Activated gamma-delta T cell treated with anti-CD3 and anti-CD28 coated beads, Interleukin-2, amount 50 U/mL, for 16 hours (primary cell): ENCODE measurements around the gene TMSB10.
"Not testable (repeated sequence)": the region's sequence is repeated elsewhere in the genome, so short reads cannot be mapped to it uniquely, and the experiment has no call there.

Experiments
- DNase-seq: peaks from one replicate; pipeline ENCODE4 v3.0.0-alpha.2; 2020; ENCODE audit warnings: low read depth

TMSB10 gene

GRCh38 chr2:84905181-84906107, at the start of gene TMSB10:
Gene TMSB10 (plus strand): TSS chr2:84905656.
- DNase-seq, result peak; percentile 76

DNA sequence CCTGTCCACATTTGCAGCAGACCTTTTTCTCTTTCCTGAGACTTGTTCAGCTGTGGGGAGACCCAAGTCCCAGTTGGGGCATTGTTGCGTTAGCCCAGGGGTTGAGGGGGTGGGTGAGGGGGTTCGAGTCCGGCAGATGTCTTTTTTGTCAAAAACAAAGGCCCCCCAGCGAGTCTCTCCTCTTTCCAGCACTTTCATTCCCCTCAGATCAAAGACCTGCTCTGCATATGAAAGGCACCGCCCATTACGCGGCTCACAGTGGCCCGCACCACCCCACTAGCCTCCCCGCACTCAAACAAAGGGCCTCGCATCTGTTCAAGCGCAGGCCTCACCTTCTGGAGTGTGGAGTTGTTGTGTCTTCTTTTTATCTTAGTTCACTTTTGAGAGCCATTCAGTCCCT, 49.7 kb upstream of the TMSB10 start:
- no peak for DNase-seq

DNA sequence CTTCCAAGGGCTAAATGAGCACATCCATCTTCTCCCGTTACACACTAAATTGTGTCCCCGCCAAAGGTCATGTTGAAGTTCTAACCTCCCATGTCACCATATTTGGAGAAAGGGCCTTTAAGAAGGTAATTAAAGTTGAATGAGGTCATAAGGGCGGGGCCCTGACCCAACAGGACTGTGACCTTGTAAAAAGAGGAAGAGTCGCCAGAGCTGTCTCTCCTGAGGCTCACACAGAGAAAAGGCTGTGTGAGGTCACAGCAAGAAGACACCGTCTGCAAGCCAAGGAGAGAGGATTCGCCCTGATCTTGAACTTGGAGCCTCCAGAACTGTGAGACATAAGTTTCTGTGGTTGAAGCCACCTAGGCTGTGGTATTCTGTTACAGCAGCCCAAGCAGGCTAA, 48.7 kb upstream of the TMSB10 start:
- DNase-seq, result no peak

- no peak for DNase-seq
Measured at GRCh38 chr2:84857566-84857965, 47.9 kb upstream of the TMSB10 start.

GRCh38 chr2:84858123-84858522, 47.3 kb upstream of the TMSB10 start:
- DNase-seq, result no peak

- no peak for DNase-seq
Measured at GRCh38 chr2:84858937-84859336, 46.5 kb upstream of the TMSB10 start.

DNA sequence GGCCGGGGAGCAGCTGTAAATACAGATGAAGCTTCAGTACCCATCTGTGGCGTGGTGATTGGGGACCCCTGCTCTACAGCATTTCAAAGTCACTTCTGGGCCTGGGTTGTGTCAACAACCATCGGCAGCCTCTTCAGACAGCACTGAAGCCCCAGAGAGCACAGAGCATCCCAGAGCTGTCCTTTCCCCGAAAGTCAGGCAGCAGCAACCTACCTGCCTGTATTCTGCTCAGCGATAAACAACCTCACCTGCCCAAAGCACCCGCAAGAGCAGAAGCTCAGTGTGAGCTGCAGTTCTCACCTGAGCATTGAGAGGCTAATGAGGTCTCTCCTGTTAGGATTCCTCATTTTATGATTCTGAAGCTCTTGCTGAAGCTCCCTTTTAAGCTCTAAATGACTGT, 43.9 kb upstream of the TMSB10 start:
- no peak for DNase-seq

- no peak for DNase-seq
Measured at GRCh38 chr2:84862006-84862405, 43.5 kb upstream of the TMSB10 start.

DNA sequence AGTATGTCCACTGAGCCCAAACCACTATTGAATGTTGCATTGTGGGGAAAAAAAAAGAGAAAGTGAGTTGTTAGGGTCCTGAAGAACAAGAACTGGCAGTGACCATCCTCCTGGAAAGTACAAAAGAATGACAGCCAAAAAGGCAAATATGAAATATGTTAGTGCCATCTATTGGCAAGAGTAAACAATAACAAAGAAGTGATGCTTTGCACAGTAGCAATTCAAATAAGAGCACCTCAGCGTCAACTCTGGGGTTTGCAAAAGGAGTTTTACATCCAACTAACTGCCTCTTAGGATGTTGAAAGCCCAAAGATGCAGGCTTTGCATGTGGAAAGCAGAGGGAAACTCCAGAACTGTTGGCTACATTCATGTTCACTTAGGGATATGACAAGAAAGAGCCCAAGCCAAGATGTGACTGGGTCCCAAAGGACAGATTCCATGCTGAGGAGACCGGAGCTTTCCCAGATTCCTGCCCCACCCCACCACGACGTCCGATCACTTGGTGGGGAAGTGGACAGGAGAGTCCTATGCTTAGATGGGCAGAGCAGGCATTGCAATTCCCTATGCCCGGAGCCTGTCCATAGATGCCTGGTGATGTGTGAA, 40.2 kb upstream of the TMSB10 start:
- no peak for DNase-seq

GRCh38 chr2:84866122-84866521, 39.3 kb upstream of the TMSB10 start:
- no peak for DNase-seq

GRCh38 chr2:84868327-84868726, 37.1 kb upstream of the TMSB10 start:
- not testable (repeated sequence) for DNase-seq

- DNase-seq, result no peak
Measured at GRCh38 chr2:84870306-84870705, 35.1 kb upstream of the TMSB10 start.

DNA sequence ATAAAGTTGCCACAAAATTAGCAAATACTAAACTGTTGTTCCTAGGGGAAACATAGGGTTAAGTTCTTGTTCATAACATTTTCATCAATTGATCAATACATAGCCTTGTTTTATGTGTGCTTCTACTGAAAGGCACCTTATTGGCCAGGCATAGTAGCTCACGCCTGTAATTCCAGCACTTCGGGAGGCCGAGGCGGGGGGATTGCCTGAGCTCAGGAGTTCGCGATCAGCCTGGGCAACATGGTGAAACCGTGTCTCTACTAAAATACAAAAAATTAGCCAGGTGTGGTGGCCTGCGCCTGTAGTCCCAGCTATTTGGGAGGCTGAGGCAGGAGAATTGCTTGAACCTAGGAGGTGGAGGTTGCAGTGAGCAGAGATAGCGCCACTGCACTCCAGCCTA, 32.8 kb upstream of the TMSB10 start:
- DNase-seq, result not testable (repeated sequence)

GRCh38 chr2:84873350-84873749, 32.1 kb upstream of the TMSB10 start:
- DNase-seq, result no peak

GRCh38 chr2:84874381-84875212, 30.9 kb upstream of the TMSB10 start:
- DNase-seq, result no peak

DNA sequence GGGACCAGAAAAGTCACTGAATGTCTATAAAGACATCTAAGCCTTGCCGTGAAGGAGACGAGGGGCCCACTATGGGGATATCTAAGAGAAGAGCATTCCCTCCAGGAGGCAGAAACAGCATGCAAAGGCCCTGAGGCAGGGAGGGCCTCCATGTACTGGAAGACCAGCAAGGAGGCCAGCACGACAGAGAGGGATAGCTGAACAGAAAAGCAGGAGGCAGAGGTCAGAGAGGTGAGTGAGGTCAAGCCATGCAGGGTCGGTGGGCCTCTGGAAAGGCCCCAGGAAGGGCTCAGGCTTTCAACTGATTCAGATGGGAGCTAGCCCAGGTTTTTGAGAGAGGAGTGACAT, 30.3 kb upstream of the TMSB10 start:
- DNase-seq, result no peak

DNA sequence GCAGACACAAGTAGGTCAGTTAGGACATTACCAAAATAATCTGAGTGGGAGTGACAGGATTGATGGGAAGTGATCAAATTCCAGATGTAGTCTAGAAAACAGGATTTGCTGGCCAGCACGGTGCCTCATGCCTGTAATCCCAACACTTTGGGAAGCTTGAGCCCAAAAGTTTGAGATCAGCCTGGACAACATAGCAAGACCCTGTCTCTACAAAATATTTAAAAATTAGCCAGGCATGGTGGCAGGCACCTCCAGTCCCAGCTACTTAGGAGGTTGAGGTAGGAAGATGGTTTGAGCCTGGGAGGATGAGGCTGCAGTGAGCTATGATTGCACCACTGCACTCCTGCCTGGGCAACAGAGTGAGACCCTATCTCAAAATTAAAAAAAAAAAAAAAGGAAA, 29.8 kb upstream of the TMSB10 start:
- not testable (repeated sequence) for DNase-seq

GRCh38 chr2:84876369-84876768, 29.1 kb upstream of the TMSB10 start:
- DNase-seq, result no peak

- no peak for DNase-seq
Measured at GRCh38 chr2:84878459-84878858, 27.0 kb upstream of the TMSB10 start.

DNA sequence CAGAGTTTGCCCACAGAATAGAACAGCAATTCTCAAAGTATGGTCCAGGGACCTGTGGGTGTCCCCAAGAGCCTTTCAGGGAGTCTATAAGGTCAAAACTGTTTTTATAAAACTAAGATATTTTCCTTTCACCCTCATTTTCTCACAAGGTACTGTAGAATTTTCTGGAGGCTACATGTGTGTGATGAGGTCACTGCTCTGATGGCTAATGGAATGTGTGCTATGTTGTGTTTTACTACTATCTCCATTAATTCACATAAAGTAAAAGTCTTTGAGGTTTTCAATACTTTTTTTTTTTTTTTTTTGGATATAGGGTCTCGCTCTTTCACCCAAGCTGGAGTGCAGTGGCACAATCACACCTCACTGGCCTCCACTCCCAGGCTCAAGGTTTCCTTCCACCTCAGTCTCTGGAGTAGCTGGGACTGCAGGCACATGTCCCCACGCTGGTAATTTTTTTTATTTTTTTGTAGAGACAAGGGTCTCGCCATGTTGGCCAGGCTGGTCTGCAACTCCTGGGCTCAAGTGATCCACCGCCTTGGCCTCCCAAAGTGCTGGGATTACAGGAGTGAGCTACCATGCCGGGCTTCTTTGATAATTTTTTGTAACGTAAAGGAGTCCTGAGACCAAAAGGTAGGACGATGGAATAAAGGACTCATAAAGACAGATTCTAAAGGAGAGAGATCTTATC, 26.4 kb upstream of the TMSB10 start:
- no peak for DNase-seq

DNA sequence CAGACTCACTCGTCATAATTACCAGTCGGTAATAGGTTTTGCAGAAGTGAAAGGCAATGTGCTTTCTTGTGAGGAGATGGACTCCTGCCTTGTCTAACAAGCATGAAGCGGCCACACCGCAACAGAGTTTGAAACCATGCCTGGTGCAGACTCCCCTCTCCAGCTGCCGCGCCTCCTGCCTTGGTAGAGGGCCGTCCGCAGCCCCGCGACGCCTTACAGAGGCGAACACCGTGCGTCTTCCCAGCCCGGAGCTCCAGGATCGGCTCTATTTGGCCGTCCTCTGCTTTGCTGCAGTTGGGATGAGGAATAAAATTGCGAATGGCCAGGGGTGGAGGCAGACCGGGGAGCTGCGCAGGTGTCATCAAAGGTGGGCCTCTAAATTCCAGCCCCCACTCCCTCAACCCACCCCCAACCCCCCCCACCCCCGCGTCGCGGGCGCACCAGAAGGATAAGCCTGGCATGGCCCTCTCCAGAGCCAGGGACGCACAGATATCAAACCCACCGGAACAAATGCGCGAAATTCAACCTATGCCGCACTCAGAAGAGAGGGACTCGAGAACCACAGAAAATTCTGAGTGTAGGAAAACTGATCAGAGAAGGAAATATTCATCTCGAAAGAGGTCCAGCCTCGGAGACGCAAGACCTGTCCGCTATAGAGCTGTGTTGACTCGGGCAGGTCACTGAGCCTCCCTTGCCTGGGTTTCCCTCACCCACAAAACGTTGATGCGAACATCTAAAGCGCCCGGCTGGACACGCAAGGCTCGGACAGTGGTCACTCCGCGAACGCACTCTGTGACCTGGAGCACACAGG, 25.7 kb upstream of the TMSB10 start:
- DNase-seq, result no peak

- DNase-seq, result no peak
Measured at GRCh38 chr2:84880395-84880644, 25.1 kb upstream of the TMSB10 start.
